WI38 (cell line): ENCODE measurements around the gene COG8.

Source experiments
- H3K4me3 ChIP-seq: 2 replicates; pipeline ENCODE4 v1.5.1; 2011; ENCODE audit warnings: low read depth, mild to moderate bottlenecking, control low read depth, low read length
- TF ChIP-seq, protein P1 (sequence below): IDR thresholded peaks from 2 replicates; pipeline ENCODE4 v1.5.1; 2012; ENCODE audit warnings: low read depth, mild to moderate bottlenecking, control low read depth, low read length

Gene COG8

DNA sequence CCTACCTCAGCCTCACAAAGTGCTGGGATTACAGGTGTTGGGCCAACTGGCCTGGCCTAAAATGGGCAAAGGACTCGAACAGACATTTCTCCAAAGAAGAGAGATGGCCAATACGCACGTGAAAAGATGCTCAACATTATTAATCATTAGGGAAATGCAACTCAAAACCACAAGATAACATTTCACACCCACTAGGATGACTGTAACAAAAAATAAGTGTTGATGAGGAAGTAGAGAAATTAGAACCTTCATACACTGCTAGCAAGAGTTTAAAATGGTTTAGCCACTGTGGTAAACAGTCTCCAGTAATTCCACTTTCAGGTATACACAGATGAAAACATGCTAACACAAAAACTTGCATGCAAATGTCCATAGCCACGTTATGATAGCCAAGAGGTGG, 6.6 kb upstream of the COG8 start:
- TF ChIP-seq, protein P1, sequence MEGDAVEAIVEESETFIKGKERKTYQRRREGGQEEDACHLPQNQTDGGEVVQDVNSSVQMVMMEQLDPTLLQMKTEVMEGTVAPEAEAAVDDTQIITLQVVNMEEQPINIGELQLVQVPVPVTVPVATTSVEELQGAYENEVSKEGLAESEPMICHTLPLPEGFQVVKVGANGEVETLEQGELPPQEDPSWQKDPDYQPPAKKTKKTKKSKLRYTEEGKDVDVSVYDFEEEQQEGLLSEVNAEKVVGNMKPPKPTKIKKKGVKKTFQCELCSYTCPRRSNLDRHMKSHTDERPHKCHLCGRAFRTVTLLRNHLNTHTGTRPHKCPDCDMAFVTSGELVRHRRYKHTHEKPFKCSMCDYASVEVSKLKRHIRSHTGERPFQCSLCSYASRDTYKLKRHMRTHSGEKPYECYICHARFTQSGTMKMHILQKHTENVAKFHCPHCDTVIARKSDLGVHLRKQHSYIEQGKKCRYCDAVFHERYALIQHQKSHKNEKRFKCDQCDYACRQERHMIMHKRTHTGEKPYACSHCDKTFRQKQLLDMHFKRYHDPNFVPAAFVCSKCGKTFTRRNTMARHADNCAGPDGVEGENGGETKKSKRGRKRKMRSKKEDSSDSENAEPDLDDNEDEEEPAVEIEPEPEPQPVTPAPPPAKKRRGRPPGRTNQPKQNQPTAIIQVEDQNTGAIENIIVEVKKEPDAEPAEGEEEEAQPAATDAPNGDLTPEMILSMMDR: no peak
- H3K4me3 ChIP-seq: no peak overlapping the region

DNA sequence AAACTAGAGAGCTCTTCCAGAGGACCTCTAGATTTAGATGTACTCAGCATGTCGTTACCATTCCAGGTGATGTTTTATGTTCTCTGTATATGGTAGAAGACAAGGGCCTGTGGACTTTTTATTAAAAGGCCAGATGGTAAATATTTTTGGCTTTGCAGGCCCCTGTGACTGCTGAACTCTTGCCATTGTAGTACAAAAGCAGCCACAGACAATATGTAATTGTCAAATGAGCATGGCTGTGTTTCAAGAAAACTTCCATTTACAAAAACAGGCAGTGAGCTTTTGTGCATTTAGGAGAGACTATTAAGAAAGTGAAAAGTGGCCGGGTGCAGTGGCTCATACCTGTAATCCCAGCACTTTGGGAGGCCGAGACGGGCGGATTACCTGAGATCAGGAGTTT, 4.8 kb upstream of the COG8 start:
- TF ChIP-seq, protein P1: no peak

DNA sequence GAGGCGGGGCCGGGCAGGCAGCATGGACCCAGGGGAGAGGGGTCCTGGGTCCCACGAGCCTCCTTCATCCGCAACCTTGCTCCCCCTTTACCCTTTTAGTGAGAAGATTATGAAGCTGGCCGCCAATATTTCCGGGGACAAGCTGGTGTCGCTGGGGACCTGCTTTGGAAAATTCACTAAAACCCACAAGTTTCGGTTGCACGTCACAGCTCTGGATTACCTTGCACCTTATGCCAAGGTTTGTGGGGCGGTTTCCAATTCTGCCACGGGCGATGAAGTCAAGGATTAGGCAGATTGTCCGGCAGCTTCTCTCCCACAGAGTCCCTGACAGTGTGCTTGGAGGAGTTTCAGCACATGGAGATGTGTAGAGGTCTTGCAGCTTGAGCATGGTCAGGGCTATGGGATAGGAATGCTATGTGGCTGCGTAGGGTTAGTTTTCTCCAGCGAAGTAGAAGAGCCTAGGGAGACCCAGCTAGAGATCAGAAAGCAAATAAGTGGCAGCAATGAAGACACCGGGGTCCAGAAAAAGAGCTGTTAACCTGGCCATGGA, 806 bp upstream of the COG8 start:
- TF ChIP-seq, protein P1: no peak

More for the DNA sequence above, 4.8 kb upstream of the COG8 start:
- no peak overlapping the region for H3K4me3 ChIP-seq

DNA sequence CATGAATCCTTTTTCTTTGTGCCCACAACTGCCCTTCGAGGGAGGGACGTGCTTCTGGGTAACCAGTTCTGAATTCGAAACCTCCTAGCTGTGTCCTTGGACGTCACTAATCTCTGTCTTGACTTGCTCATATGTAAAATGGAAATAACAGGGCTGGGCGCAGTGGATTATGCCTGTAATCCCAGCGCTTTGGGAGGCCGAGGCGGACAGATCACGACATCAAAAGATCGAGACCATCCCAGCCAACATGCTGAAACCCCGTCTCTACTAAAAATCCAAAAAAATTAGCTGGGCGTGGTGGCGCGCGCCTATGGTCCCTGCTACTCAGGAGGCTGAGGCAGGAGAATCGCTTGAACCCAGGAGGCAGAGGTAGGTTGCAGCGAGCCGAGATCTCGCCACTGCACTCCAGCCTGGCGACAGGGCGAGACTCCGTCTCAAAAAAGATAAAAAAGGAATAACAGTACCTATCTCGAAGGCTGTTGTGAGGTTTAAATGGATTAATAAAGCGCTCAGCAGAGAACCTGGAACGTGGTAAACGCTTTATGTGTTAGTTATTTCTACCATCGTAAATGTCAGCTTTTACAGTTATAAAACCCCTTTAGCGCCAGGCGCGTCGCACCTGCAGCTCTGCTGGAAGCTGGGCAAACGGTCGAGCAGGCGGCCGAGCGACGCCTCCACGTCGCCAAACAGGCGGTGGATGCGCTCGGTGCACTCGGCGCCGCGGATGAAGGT, 641 bp downstream of the COG8 start:
- peak overlapping the region; percentile 99 for H3K4me3 ChIP-seq
- TF ChIP-seq, protein P1: no peak

More for the DNA sequence above, 806 bp upstream of the COG8 start:
- peak overlapping the region; percentile 99 for H3K4me3 ChIP-seq

DNA sequence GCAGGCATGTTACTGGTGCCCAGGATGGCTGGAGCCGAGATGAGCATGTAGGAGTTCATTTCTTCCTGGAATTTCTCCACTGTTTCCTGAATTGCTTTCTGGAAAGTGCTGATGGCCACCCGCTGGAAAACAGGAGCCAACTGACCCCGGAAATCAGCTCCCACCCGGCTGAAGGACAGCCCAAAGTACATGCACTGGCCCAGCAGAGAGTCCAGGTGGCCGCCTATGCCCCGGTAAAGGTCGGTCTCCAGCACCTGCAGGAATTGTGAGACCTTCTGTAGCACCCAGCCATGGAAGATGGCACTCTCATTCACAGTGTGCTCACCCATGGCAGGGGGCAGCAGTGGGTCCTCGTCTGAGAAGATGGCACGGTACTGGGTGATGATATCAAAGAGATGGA, 4.7 kb downstream of the COG8 start:
- TF ChIP-seq, protein P1: no peak
- H3K4me3 ChIP-seq: no peak overlapping the region

DNA sequence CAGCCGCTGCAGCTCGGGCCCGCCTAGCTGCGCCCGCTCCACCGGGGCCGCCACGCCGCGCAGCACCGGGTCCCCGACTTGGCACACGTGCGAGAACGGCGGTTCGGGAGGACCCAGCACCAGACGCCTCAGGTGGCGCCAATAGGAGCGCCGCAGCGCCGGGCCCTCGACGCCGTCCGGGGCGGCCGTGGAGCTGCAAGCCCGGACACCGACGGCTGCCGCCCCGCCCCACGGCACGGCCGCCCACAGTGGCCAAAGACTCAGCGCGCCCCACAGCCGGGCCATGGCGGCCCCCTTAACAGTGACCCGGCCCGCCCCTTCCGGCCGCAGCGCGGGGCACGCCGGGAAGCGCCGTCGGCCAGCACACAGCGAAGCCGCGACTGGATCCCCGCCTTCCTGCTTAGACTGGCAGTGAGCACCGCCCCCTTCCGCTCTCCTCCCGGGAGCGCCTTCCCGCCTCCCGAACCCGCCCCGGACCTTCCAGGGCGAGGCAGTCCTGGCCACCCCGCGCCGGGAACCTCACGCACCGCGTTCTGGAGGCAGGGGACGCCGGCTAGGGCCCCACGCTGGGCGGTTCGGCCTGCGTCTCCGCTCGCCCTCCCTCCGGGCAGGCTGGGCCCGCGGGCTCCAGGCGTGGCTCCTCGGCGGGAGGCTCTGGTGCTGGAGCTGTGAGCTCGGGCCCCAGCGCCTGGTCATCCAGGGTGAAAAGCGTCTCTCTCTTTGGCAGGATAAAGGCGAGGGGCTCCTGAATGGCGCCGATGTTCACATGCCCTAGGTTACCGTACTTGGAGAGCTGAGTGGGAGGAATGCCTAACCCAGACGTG, 8.9 kb downstream of the COG8 start, which contains the start of gene PDF:
Gene PDF (minus strand): TSS at position 303 of the 824 bp plus-strand sequence. CDS start 18 bp downstream, at position 285.
- TF ChIP-seq, protein P1: no peak
- peak within 1 kb of the TSS; percentile 73 for H3K4me3 ChIP-seq
